GM19351 (cell line): ENCODE data around the gene C15orf62.

Source experiments
- ATAC-seq: cut with Tn5 transposase; IDR thresholded peaks from one replicate; pipeline ENCODE4 v1.9.1; 2021; ENCODE audit warnings: mild to moderate bottlenecking, moderate library complexity; ENCODE audit not compliant: unreplicated experiment

The C15orf62 gene

GRCh38 chr15:40754883-40755811 is 14.6 kb upstream of the C15orf62 start, which contains the start of gene RMDN3:
Gene RMDN3, minus strand, starts transcription at chr15:40755254. Its CDS starts 471 bp downstream, at chr15:40754783.
- peak; percentile 79 for ATAC-seq

- no peak for ATAC-seq
Measured at GRCh38 chr15:40755812-40756208, 14.0 kb upstream of the C15orf62 start.

- no peak for ATAC-seq
Measured at GRCh38 chr15:40756938-40757337, 12.8 kb upstream of the C15orf62 start.

GRCh38 chr15:40759961-40760360 is 9.8 kb upstream of the C15orf62 start:
- no peak for ATAC-seq

- no peak for ATAC-seq
Measured at GRCh38 chr15:40762919-40763800, 6.6 kb upstream of the C15orf62 start.

- ATAC-seq: peak; percentile 59
Measured at GRCh38 chr15:40763801-40764628, 5.8 kb upstream of the C15orf62 start, which contains the start of gene GCHFR. Gene GCHFR, plus strand, starts transcription at chr15:40764068. Its CDS starts 113 bp downstream, at chr15:40764181.

- ATAC-seq: no peak
Measured at GRCh38 chr15:40764629-40765103, 5.1 kb upstream of the C15orf62 start.

- ATAC-seq: no peak
Measured at GRCh38 chr15:40766194-40766815, 3.5 kb upstream of the C15orf62 start.

GRCh38 chr15:40766906-40767837 is 2.6 kb upstream of the C15orf62 start:
- no peak for ATAC-seq

GRCh38 chr15:40767838-40768500 is 1.8 kb upstream of the C15orf62 start:
- no peak for ATAC-seq

GRCh38 chr15:40768521-40769273 is 1.1 kb upstream of the C15orf62 start:
- no peak for ATAC-seq

GRCh38 chr15:40770147-40770721 is 454 bp downstream of the C15orf62 start:
- no peak for ATAC-seq

- ATAC-seq: no peak
Measured at GRCh38 chr15:40771242-40771641, 1.5 kb downstream of the C15orf62 start.

GRCh38 chr15:40772014-40772413 is 2.2 kb downstream of the C15orf62 start:
- ATAC-seq: no peak

- no peak for ATAC-seq
Measured at GRCh38 chr15:40773496-40773895, 3.7 kb downstream of the C15orf62 start.

GRCh38 chr15:40773902-40774301 is 4.1 kb downstream of the C15orf62 start:
- ATAC-seq: no peak

GRCh38 chr15:40775007-40775406 is 5.2 kb downstream of the C15orf62 start:
- ATAC-seq: no peak
